Panc1 (cell line): ENCODE measurements around the gene PLEKHA7. TPM values are rescaled to one million over a fixed set of nuclear protein-coding genes. Genes with fewer than 3 reads are reported as not detected.

ENCODE experiments used
- ATAC-seq: fragments of 200-7000 bp; cut with Tn5 transposase; 2 replicates; pipeline ENCODE4 v1.9.1; 2020; ENCODE audit warnings: mild to moderate bottlenecking, moderate library complexity
- BruUV-seq: library from RNA; stranded (reverse); fragments of 400-500 nt; replicated peaks from 2 replicates; lab custom pipeline; 2021; lab: Mats Ljungman, UMichigan
- CTCF ChIA-PET: fragments of 300-600 bp; sonication (Branson Sonifier 250); formaldehyde crosslinking; loops from one replicate; lab custom pipeline; 2022; ENCODE audit warnings: antibody characterized with exemption; lab: Charles Lee
- POLR2A ChIA-PET: fragments of 300-600 bp; sonication (Branson Sonifier 250); formaldehyde crosslinking; loops from one replicate; lab custom pipeline; 2022; ENCODE audit warnings: antibody characterized with exemption; lab: Charles Lee
- DNase-seq: peaks from one replicate; pipeline ENCODE4 v3.0.0-alpha.2; 2010; ENCODE audit warnings: low read depth, low spot score
- H3K27ac ChIP-seq: 2 replicates; pipeline ENCODE4 v1.5.1; 2011; ENCODE audit warnings: mild to moderate bottlenecking, low read length, inconsistent platforms
- H3K27me3 ChIP-seq: fragments of 200-500 bp; sonication (Bioruptor generic); 2 replicates; pipeline ENCODE4 v1.6.0; 2014; ENCODE audit warnings: low read length, inconsistent platforms; ENCODE audit not compliant: control insufficient read depth, insufficient read depth
- H3K36me3 ChIP-seq: fragments of 200-500 bp; sonication (Bioruptor generic); 2 replicates; pipeline ENCODE4 v1.5.1; 2014; ENCODE audit warnings: inconsistent platforms, mild to moderate bottlenecking, low read length, moderate library complexity; ENCODE audit not compliant: control insufficient read depth, insufficient read depth
- H3K4me1 ChIP-seq: 2 replicates; pipeline ENCODE4 v1.5.1; 2011; ENCODE audit warnings: inconsistent platforms, mild to moderate bottlenecking, low read length, moderate library complexity; ENCODE audit not compliant: control insufficient read depth, insufficient read depth
- H3K4me3 ChIP-seq, 2 experiments: 2 replicates each; pipeline ENCODE4 v1.5.1; 2011 to 2012; ENCODE audit warnings: low read depth in 2 of 2, low read length in 2 of 2, mild to moderate bottlenecking in 2 of 2, inconsistent platforms in 1 of 2, moderate library complexity in 1 of 2
- H3K9me3 ChIP-seq: fragments of 200-500 bp; sonication (Bioruptor generic); 2 replicates; pipeline ENCODE4 v1.5.1; 2014; ENCODE audit warnings: low read depth, mild to moderate bottlenecking, inconsistent platforms, low read length, moderate library complexity; ENCODE audit not compliant: control insufficient read depth, insufficient read depth
- POLR2AphosphoS5 ChIP-seq: IDR thresholded peaks from 2 replicates; pipeline ENCODE4 v1.6.1; 2012; ENCODE audit warnings: mild to moderate bottlenecking, low read depth, low read length, moderate library complexity
- SIN3A ChIP-seq: IDR thresholded peaks from 2 replicates; pipeline ENCODE4 v1.6.1; 2012; ENCODE audit warnings: low read depth, mild to moderate bottlenecking, low read length, moderate library complexity, borderline replicate concordance; ENCODE audit not compliant: insufficient read depth
- TCF7L2 ChIP-seq: IDR thresholded peaks from 2 replicates; pipeline ENCODE4 v1.6.1; 2011; ENCODE audit warnings: mild to moderate bottlenecking, low read depth, low read length, inconsistent platforms
- in situ Hi-C: cut with HindIII; loops from 2 replicates; pipeline ENCODE4 v1.10.0; 2016; ENCODE audit warnings: low sequenced_read_pairs, low pct_unique_long_range_greater_than_20kb
- intact Hi-C: fragments of 100-400 bp; cut with micrococcal nuclease; formaldehyde crosslinking; loops from one replicate; pipeline ENCODE4 v1.10.0; 2022; ENCODE audit not compliant: unreplicated experiment
- total RNA-seq: library from RNA; stranded (reverse); gene quantifications from one replicate; pipeline ENCODE4 v1.2.1, GENCODE V29; 2021; ENCODE audit not compliant: unreplicated experiment
- TF ChIP-seq, protein P1 (sequence below), 2 experiments: IDR thresholded peaks; 2 replicates each; pipeline ENCODE4 v1.6.1; 2011 to 2012; ENCODE audit warnings: low read depth in 2 of 2, control low read depth in 1 of 2, low read length in 1 of 2, mild to moderate bottlenecking in 1 of 2, moderate library complexity in 1 of 2; ENCODE audit not compliant: insufficient read depth in 1 of 2
- TF ChIP-seq, protein P2 (sequence below): fragments of 450-650 bp; IDR thresholded peaks from 2 replicates; pipeline ENCODE4 v1.5.1; 2017; ENCODE audit warnings: mild to moderate bottlenecking

Gene PLEKHA7
- total RNA-seq, 1 experiment from 2014 or later = 11.6 TPM

DNA sequence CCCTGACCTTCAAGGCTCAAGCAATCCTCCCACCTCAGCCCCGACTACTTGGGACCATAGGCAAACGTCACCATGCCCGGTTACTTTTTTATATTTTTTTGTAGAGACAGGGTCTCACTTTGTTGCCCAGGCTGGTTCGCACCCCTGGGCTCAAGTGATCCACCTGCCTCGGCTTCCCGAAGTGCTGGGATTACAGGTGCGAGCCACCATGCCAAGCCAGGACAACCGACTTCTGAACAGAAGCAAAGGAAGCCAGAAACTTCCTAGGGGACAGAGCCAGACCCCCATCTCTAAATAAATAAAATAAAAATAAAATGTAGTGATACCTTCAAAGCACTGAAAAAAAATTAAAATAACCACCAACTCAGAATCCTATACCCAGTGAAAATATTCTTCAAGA lies 249.3 kb downstream of the PLEKHA7 start:
- intact Hi-C loops = no loop called here
- DNase-seq (no peak), ATAC-seq (no peak)
- Histone ChIP-seq H3K4me3 (no peak overlapping the region), H3K27me3 (peaks cover 7% of the 10 kb centered on the region; the same call in 1 of the 2 replicates), H3K4me1 (no peaks in the 10 kb centered on the region), H3K9me3 (no peaks in the 10 kb centered on the region), H3K27ac (no peak overlapping the region), H3K36me3 (no peaks in the 10 kb centered on the region)
- BruUV-seq = no TSS peak
- ChIA-PET CTCF (no interaction called here), POLR2A (no interaction called here)
- TF ChIP-seq TCF7L2 (no peak), SIN3A (no peak), POLR2AphosphoS5 (no peak)
- TF ChIP-seq, protein P1, sequence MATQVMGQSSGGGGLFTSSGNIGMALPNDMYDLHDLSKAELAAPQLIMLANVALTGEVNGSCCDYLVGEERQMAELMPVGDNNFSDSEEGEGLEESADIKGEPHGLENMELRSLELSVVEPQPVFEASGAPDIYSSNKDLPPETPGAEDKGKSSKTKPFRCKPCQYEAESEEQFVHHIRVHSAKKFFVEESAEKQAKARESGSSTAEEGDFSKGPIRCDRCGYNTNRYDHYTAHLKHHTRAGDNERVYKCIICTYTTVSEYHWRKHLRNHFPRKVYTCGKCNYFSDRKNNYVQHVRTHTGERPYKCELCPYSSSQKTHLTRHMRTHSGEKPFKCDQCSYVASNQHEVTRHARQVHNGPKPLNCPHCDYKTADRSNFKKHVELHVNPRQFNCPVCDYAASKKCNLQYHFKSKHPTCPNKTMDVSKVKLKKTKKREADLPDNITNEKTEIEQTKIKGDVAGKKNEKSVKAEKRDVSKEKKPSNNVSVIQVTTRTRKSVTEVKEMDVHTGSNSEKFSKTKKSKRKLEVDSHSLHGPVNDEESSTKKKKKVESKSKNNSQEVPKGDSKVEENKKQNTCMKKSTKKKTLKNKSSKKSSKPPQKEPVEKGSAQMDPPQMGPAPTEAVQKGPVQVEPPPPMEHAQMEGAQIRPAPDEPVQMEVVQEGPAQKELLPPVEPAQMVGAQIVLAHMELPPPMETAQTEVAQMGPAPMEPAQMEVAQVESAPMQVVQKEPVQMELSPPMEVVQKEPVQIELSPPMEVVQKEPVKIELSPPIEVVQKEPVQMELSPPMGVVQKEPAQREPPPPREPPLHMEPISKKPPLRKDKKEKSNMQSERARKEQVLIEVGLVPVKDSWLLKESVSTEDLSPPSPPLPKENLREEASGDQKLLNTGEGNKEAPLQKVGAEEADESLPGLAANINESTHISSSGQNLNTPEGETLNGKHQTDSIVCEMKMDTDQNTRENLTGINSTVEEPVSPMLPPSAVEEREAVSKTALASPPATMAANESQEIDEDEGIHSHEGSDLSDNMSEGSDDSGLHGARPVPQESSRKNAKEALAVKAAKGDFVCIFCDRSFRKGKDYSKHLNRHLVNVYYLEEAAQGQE (IDR thresholded peaks at IDR 0.05; ENCODE audit: insufficient read depth in 1 of 2, low read depth in 2 of 2, low read length in 1 of 2) = no peak
- TF ChIP-seq, protein P2, sequence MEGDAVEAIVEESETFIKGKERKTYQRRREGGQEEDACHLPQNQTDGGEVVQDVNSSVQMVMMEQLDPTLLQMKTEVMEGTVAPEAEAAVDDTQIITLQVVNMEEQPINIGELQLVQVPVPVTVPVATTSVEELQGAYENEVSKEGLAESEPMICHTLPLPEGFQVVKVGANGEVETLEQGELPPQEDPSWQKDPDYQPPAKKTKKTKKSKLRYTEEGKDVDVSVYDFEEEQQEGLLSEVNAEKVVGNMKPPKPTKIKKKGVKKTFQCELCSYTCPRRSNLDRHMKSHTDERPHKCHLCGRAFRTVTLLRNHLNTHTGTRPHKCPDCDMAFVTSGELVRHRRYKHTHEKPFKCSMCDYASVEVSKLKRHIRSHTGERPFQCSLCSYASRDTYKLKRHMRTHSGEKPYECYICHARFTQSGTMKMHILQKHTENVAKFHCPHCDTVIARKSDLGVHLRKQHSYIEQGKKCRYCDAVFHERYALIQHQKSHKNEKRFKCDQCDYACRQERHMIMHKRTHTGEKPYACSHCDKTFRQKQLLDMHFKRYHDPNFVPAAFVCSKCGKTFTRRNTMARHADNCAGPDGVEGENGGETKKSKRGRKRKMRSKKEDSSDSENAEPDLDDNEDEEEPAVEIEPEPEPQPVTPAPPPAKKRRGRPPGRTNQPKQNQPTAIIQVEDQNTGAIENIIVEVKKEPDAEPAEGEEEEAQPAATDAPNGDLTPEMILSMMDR = no peak
- in situ Hi-C loops = no loop called here

DNA sequence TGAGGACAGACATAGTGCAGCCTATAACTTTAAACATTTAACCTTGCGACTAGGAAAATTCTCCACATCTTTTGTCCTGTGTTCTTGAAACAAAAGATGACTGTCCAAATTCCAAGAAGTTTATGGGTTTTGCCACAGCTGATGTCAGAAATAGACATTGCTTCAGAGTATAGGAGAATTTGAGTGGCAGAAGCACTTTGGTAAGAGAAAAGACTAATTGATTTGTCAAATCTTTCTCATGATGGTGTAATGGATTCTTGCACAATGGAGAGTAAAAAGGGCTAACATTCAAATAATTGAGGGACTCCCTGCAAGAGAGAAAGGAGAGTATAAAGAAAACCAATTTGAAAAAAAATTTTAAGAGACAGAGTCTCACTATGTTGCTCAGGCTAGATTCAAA lies 250.5 kb downstream of the PLEKHA7 start:
- H3K4me1 ChIP-seq = no peaks in the 10 kb centered on the region
- ChIA-PET POLR2A (no interaction called here), CTCF (no interaction called here)
- H3K27me3 ChIP-seq = peaks cover 7% of the 10 kb centered on the region; the same call in 1 of the 2 replicates
- H3K9me3 ChIP-seq = no peaks in the 10 kb centered on the region
- in situ Hi-C loops (no loop called here), intact Hi-C loops (no loop called here)
- ATAC-seq (no peak), DNase-seq (no peak)
- H3K36me3 ChIP-seq = no peaks in the 10 kb centered on the region
- no peak overlapping the region for H3K27ac ChIP-seq
- TF ChIP-seq, protein P2 = no peak
- TF ChIP-seq TCF7L2 = no peak
- no peak overlapping the region for H3K4me3 ChIP-seq
- BruUV-seq = no TSS peak
